Cardiac muscle cell (in vitro differentiated cells and primary cell): Measurements from ENCODE around the gene AGBL3. TPM values are rescaled to one million over a fixed set of nuclear protein-coding genes. Genes with fewer than 3 reads are reported as not detected.

Experiments used
- DNase-seq, 2 donors: peaks; one replicate each; pipeline versions ENCODE4 v3.0.0 to v3.0.0-alpha.2; 2010 to 2017; ENCODE audit warnings: low read depth in 1 of 2, low spot score in 1 of 2
- H3K27ac ChIP-seq: fragments of 200-600 bp; sonication (generic); 2 replicates; pipeline ENCODE4 v1.5.1; 2016
- H3K27me3 ChIP-seq: fragments of 200-600 bp; sonication (generic); 2 replicates; pipeline ENCODE4 v1.6.0; 2016; ENCODE audit warnings: control low read depth
- H3K36me3 ChIP-seq: fragments of 200-600 bp; sonication (generic); 2 replicates; pipeline ENCODE4 v1.5.1; 2016; ENCODE audit warnings: control low read depth
- H3K4me1 ChIP-seq: fragments of 200-600 bp; sonication (generic); 2 replicates; pipeline ENCODE4 v1.8.1; 2017; ENCODE audit warnings: low read depth, mild to moderate bottlenecking, mixed run types
- H3K4me3 ChIP-seq: fragments of 200-600 bp; sonication (generic); 2 replicates; pipeline ENCODE4 v1.5.1; 2016; ENCODE audit warnings: mild to moderate bottlenecking
- H3K9me3 ChIP-seq: fragments of 200-600 bp; sonication (generic); 2 replicates; pipeline ENCODE4 v1.5.1; 2017; ENCODE audit warnings: low read depth, mild to moderate bottlenecking, control low read depth
- polyA plus RNA-seq: library from polyadenylated mRNA; unstranded; fragments of >200 nt; fragmentation: Nextera tagmentation; extraction: Ambion mirVana; gene quantifications from 2 replicates; pipeline ENCODE4 v1.2.1, GENCODE V29; 2016
- total RNA-seq: library from RNA; depleted of rRNA; stranded (reverse); fragments of >200 nt; gene quantifications from 2 replicates; pipeline ENCODE4 v1.2.3, GENCODE V29; 2016
- TF ChIP-seq, protein P1 (sequence below): IDR thresholded peaks from 2 replicates; pipeline ENCODE4 v1.5.1; 2012; ENCODE audit warnings: low read depth, mild to moderate bottlenecking, low read length

AGBL3 gene
- total and polyA plus RNA-seq, 2 experiments from 2014 or later = 1.7 to 3.8 TPM

- Histone ChIP-seq H3K36me3 (no peaks in the 10 kb centered on the region), H3K4me1 (no peaks in the 10 kb centered on the region), H3K27me3 (no peaks in the 10 kb centered on the region), H3K9me3 (no peaks in the 10 kb centered on the region), H3K4me3 (no peak overlapping the region), H3K27ac (no peak overlapping the region)
- no peak for DNase-seq
- TF ChIP-seq, protein P1, sequence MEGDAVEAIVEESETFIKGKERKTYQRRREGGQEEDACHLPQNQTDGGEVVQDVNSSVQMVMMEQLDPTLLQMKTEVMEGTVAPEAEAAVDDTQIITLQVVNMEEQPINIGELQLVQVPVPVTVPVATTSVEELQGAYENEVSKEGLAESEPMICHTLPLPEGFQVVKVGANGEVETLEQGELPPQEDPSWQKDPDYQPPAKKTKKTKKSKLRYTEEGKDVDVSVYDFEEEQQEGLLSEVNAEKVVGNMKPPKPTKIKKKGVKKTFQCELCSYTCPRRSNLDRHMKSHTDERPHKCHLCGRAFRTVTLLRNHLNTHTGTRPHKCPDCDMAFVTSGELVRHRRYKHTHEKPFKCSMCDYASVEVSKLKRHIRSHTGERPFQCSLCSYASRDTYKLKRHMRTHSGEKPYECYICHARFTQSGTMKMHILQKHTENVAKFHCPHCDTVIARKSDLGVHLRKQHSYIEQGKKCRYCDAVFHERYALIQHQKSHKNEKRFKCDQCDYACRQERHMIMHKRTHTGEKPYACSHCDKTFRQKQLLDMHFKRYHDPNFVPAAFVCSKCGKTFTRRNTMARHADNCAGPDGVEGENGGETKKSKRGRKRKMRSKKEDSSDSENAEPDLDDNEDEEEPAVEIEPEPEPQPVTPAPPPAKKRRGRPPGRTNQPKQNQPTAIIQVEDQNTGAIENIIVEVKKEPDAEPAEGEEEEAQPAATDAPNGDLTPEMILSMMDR = no peak
Observed at GRCh38 chr7:135079068-135079467, 92.8 kb downstream of the AGBL3 start.

DNA sequence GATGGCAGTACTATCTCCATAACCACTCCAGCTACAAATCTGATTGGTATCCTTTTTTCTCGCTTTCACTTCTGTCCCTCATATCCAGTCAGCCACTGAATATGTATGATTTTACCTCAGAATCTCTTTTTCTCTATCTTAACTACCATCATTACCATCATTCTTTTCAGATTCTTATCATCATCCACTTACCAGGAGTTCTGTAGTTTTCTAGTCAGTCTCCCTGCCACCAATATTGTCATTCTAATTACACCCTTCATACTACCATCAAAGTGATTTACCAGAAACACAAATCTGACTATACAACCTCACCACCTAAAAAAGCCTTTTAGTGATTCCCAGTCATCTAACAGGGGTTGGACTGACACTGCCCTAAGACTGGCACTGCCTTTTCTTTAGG, 96.7 kb downstream of the AGBL3 start:
- H3K4me1 ChIP-seq = no peaks in the 10 kb centered on the region
- H3K9me3 ChIP-seq = no peaks in the 10 kb centered on the region
- no peak overlapping the region for H3K4me3 ChIP-seq
- TF ChIP-seq, protein P1 = no peak
- no peak overlapping the region for H3K27ac ChIP-seq
- no peaks in the 10 kb centered on the region for H3K27me3 ChIP-seq
- H3K36me3 ChIP-seq = no peaks in the 10 kb centered on the region
- no peak for DNase-seq

GRCh38 chr7:135088566-135088965, 102.3 kb downstream of the AGBL3 start:
- TF ChIP-seq, protein P1 = no peak
- DNase-seq = no peak
- no peaks in the 10 kb centered on the region for H3K4me1 ChIP-seq
- H3K27me3 ChIP-seq = no peaks in the 10 kb centered on the region
- no peak overlapping the region for H3K27ac ChIP-seq
- no peak overlapping the region for H3K4me3 ChIP-seq
- H3K36me3 ChIP-seq = no peaks in the 10 kb centered on the region
- H3K9me3 ChIP-seq = no peaks in the 10 kb centered on the region

- no peaks in the 10 kb centered on the region for H3K27me3 ChIP-seq
- H3K4me1 ChIP-seq = no peaks in the 10 kb centered on the region
- no peak overlapping the region for H3K4me3 ChIP-seq
- no peaks in the 10 kb centered on the region for H3K9me3 ChIP-seq
- TF ChIP-seq, protein P1 = no peak
- no peaks in the 10 kb centered on the region for H3K36me3 ChIP-seq
- no peak for DNase-seq
- H3K27ac ChIP-seq = no peak overlapping the region
Observed at GRCh38 chr7:135091717-135092116, 105.4 kb downstream of the AGBL3 start.

DNA sequence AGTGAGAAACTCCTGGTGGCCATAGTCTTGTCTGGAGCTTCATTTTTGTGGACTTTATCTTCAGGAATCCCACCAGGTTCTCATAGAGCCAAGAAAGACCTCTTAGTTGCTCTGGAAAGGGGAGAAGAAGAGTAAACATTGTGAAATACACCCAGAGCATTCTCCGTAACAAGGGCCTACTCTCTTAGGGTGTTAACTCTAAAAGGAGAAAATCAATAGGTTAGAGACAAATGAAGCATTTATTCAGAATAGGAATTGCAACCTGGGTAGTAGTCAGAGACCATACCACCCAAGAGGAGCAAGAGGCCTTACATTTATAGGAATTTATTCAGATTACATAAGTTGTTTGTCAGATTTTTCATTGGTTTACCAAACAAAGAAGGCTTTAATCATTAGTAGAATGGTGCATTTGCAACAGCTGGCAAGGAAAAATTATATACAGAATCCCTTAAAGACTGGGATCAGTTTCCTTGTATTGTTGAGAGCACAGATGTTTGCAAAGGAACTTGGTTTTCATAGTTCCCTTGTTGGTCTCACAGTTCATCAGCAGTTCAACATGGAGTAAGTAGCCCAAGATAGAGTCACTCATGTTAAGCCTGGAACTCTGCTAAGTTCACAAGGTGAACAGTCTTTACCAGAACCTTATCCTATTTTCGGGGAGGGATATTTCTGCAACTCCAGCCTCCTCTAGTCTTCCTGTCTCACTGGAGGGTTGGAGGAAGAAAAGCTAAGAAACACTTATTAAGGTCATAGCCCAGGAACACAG, 108.3 kb downstream of the AGBL3 start:
- Histone ChIP-seq H3K9me3 (no peaks in the 10 kb centered on the region), H3K36me3 (no peaks in the 10 kb centered on the region), H3K4me1 (no peaks in the 10 kb centered on the region), H3K27me3 (no peaks in the 10 kb centered on the region), H3K4me3 (no peak overlapping the region), H3K27ac (no peak overlapping the region)
- TF ChIP-seq, protein P1 = no peak
- no peak for DNase-seq
